Testis (tissue), 3 donors: ENCODE data around the gene AKNA. TPM values are rescaled to one million over a fixed set of nuclear protein-coding genes. Genes with fewer than 3 reads are reported as not detected.

Source experiments
- DNase-seq: peaks from one replicate; pipeline ENCODE4 v3.0.0-alpha.2; 2019
- H3K27ac ChIP-seq, 2 donors: fragments of 200-600 bp; sonication (generic); one replicate each; pipeline ENCODE4 v1.5.1; 2019
- H3K27me3 ChIP-seq: fragments of 200-600 bp; sonication (generic); one replicate; pipeline ENCODE4 v1.5.1; 2019
- H3K36me3 ChIP-seq: fragments of 200-600 bp; sonication (generic); one replicate; pipeline ENCODE4 v1.5.1; 2017; ENCODE audit warnings: low read depth; ENCODE audit errors: missing control alignments
- H3K4me1 ChIP-seq: fragments of 200-600 bp; sonication (generic); one replicate; pipeline ENCODE4 v1.5.1; 2019
- H3K4me3 ChIP-seq, 2 donors: fragments of 200-600 bp; sonication (generic); one replicate each; pipeline ENCODE4 v1.5.1; 2017 to 2019
- H3K9me3 ChIP-seq: fragments of 200-600 bp; sonication (generic); one replicate; pipeline ENCODE4 v1.5.1; 2017
- POLR2A ChIP-seq: fragments of 450-650 bp; IDR thresholded peaks from one replicate; pipeline ENCODE4 v1.6.1; 2017; ENCODE audit warnings: antibody characterized with exemption, mild to moderate bottlenecking, moderate library complexity
- WGBS, 2 donors: methylation state at CpG; one replicate each; pipeline ENCODE4 v1.1.5; 2018; 5-methylcytosine and 5-hydroxymethylcytosine counted together
- intact Hi-C: fragments of 100-400 bp; cut with DNase I; formaldehyde crosslinking; loops from one replicate; pipeline ENCODE4 v1.15.1; 2023; ENCODE audit warnings: low total_unique reads
- polyA plus RNA-seq: library from polyadenylated mRNA; stranded (reverse); fragments of 350-450 nt; fragmentation: Illumina TruSeq; extraction: RNeasy Lipid Tissue Mini Kit (QIAGEN cat#74804); gene quantifications from one replicate; pipeline ENCODE4 v1.2.3, GENCODE V29; 2014; ENCODE audit warnings: low read depth, low replicate concordance; ENCODE audit not compliant: insufficient read depth
- total RNA-seq, 2 donors: library from RNA; depleted of rRNA; stranded (reverse); fragments of >200 nt; gene quantifications; one replicate each; pipeline ENCODE4 v1.2.3, GENCODE V29; 2016
- TF ChIP-seq, protein P1 (sequence below), 3 experiments: fragments of 450-650 bp in 2 of 3; fragments of 200-600 bp in 1 of 3; sonication (generic) in 1 of 3; IDR thresholded peaks; one replicate each; pipeline ENCODE4 v1.5.1; 2016 to 2019; ENCODE audit warnings: antibody characterized with exemption in 3 of 3, mild to moderate bottlenecking in 2 of 3, moderate library complexity in 1 of 3

The AKNA gene
- total and polyA plus RNA-seq, 3 donors from 2014 or later: 20.6 to 31.5 (median 21.2) TPM

DNA sequence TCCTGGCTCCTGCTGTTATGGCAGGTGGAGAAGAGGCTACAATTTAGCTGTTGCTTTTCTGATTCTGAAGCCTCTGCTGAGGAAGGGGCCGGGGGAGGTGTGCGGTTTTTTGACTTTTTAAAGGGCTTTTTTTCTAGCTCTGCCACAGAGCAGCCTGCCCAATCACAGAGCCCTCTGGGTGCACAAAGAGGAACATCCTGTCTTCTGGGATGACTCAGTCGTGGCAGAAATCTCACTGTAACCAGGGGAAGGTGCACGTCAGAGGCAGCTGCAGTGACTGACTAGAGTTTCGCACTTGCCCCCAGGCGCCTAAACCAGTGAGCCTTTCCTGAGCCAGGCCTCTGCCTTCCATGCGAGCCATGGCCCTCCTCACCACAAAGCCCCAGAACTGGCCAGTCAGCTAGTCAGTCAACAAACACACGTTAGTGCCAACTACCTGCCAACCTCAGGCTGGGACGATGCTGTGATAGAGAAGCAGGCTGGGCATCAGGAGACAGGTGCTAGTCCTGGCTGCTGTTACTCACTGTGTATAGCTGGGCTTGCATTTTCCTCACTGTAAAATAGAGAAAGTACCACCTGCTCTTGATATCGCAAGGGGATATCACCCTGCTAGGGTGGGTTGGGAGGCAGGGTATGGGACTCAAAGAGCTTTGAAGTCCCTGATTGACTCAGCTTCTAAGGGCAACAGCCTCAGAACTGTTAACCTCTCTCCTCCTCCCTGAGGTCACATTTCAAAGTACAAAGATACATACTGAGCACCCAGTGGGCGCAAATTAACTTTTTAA, 2.2 kb downstream of the AKNA start:
- Histone ChIP-seq H3K36me3 (no peaks in the 10 kb centered on the region), H3K27me3 (no peaks in the 10 kb centered on the region), H3K4me3 (no peak overlapping the region), H3K27ac (peak overlapping the region; percentile 88 to 92), H3K9me3 (no peaks in the 10 kb centered on the region), H3K4me1 (peaks cover 38% of the 10 kb centered on the region)
- TF ChIP-seq POLR2A: no peak
- TF ChIP-seq, protein P1, sequence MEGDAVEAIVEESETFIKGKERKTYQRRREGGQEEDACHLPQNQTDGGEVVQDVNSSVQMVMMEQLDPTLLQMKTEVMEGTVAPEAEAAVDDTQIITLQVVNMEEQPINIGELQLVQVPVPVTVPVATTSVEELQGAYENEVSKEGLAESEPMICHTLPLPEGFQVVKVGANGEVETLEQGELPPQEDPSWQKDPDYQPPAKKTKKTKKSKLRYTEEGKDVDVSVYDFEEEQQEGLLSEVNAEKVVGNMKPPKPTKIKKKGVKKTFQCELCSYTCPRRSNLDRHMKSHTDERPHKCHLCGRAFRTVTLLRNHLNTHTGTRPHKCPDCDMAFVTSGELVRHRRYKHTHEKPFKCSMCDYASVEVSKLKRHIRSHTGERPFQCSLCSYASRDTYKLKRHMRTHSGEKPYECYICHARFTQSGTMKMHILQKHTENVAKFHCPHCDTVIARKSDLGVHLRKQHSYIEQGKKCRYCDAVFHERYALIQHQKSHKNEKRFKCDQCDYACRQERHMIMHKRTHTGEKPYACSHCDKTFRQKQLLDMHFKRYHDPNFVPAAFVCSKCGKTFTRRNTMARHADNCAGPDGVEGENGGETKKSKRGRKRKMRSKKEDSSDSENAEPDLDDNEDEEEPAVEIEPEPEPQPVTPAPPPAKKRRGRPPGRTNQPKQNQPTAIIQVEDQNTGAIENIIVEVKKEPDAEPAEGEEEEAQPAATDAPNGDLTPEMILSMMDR (IDR thresholded peaks at IDR 0.05): no peak
- DNase-seq: peak; percentile 73
- intact Hi-C loops: no loop called here
- 59 to 70% methylated on average over 10 to 11 of the region's 11 CpGs for WGBS, 2 donors

DNA sequence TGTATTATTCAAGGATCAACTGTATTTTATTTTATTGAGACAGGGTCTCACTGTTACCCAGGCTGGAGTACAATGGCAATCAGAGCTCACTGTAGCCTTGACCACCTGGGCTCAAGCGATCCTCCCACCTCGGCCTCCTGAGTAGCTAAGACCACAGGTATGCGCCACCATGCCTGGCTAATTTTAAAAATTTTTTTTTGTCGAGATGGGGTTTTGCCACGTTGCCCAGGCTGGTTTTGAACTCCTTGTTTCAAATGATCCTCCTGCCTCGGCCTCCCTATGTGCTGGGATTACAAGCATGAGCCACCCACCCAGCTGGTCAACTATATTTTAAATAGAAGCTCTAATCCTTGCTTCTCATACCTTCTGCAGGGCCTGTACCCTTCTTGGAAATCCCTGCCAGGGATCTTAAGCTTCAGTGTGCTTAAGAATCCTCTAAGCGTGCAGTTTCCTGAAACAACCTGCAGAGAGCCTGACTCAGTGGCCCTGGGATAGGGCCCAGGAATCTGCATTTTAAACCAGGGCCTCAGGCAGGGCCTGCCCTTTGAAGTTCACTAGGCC, 2.9 kb downstream of the AKNA start:
- H3K4me1 ChIP-seq: peaks cover 38% of the 10 kb centered on the region

DNA sequence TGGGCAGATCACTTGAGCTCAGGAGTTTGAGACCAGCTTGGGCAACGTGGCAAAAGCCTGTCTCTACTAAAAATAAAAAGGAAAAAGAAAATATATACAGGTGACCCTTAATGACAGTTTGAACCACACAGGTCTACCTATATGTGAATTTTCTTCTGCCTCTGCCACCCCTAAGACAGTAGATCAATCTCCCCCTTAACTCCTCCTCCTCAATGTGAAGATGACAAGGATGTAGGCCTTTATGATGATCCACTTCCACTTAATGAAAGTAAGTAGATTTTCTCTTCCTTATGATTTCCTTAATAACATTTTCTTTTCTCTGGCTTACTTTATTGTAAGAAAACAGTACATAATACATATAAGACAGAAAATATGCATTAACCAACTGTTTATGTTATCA, 3.4 kb downstream of the AKNA start:
- no peak for TF ChIP-seq POLR2A
- Histone ChIP-seq H3K27me3 (no peaks in the 10 kb centered on the region), H3K4me3 (no peak overlapping the region), H3K36me3 (no peaks in the 10 kb centered on the region), H3K9me3 (no peaks in the 10 kb centered on the region), H3K4me1 (peaks cover 38% of the 10 kb centered on the region), H3K27ac (peak overlapping the region in 1 of 2 donors; percentile 88)
- WGBS, 2 donors: 67 to 94% methylated on average over 1 of the region's 1 CpG
- intact Hi-C loops: no loop called here
- DNase-seq: no peak

More for the DNA sequence above, 2.9 kb downstream of the AKNA start:
- Histone ChIP-seq H3K36me3 (no peaks in the 10 kb centered on the region), H3K9me3 (no peaks in the 10 kb centered on the region), H3K27ac (peak overlapping the region; percentile 16 to 88), H3K27me3 (no peaks in the 10 kb centered on the region), H3K4me3 (no peak overlapping the region)
- no peak for TF ChIP-seq POLR2A
- TF ChIP-seq, protein P1 (IDR thresholded peaks at IDR 0.05): no peak
- 85 to 90% methylated on average over 7 of the region's 7 CpGs for WGBS, 2 donors
- DNase-seq: no peak
- intact Hi-C loops: no loop called here

DNA sequence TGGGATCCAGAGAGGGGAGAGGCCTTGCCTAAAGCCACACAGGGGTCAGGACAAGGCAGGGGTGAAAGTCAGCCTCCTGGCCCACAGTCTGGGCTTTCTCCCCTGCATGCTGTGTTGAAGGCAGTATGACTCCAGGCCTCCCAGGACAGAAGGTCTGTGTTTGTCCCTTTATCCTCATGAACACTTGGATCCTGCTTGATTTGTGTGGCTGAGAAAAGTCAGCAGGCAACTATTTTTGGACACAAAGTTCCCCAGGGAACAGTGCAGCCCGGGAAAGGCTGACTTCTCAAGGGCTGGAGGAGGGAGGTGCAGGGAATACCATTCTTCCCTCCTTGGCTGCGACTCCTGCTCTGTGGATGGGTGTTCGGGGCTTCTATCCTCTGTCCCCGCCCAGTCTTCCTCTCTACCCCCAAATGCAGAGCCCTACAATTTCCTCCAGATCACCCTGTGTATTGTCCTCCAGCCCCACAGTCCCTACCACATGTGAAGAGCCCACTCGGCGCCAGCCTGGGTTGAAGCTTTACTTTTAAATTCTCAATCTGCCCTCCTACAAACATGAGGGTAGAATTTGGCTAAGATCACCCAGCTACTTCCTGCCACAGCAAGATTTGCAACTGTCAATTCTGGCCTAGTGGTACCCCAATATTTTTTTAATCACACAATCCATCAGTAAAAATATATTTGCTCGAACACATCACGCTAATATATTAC, 4.1 kb downstream of the AKNA start:
- Histone ChIP-seq H3K27me3 (no peaks in the 10 kb centered on the region), H3K4me1 (peaks cover 34% of the 10 kb centered on the region), H3K36me3 (no peaks in the 10 kb centered on the region), H3K9me3 (no peaks in the 10 kb centered on the region), H3K4me3 (no peak overlapping the region), H3K27ac (peak overlapping the region; percentile 35 to 88)
- intact Hi-C loops: no loop called here
- TF ChIP-seq, protein P1 (IDR thresholded peaks at IDR 0.05): no peak
- TF ChIP-seq POLR2A: no peak
- peak; percentile 55 for DNase-seq
- 52 to 71% methylated on average over 8 of the region's 8 CpGs for WGBS, 2 donors
